Measurements from ENCODE around the gene EIF2B2. TPM values are rescaled to one million over a fixed set of nuclear protein-coding genes. Genes with fewer than 3 reads are reported as not detected.

The EIF2B2 gene
- total and polyA plus RNA-seq, 2 of the 13 experiments (the other 11 are each of a cell fraction or from before 2014, with no cell fraction given) = 54.4 to 78.6 TPM

DNA sequence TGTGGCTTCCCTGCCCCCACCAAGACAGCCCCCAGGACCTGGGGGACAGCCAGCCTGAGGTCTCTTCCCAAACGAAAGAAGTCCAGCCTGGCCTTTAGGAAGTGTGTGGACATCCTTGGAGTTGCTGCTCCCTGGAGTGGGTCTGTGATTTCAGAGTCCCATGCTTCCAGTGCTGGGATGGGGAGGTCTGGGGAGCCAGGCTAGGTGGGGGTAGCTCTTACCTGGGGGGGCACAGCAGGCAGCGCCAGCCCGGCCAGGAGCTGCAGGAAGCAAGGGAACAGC, 47.8 kb upstream of the EIF2B2 start:
- Histone ChIP-seq H2AFZ (ENCODE audit: low read length) (no peak overlapping the region), H3K36me3 (replicated peaks in 1 of 2; ENCODE audit: control insufficient read depth in 1 of 2, insufficient read depth in 2 of 2, low read length in 2 of 2) (no peaks in the 10 kb centered on the region; a peak in 1 of 5 replicates), H3K4me2 (ENCODE audit: low read depth, low read length) (peak overlapping the region; percentile 92), H3K27ac (ENCODE audit: extremely low read length, insufficient read depth, low read length) (peak overlapping the region; percentile 97), H4K20me1 (ENCODE audit: insufficient read depth, low read length) (no peaks in the 10 kb centered on the region), H3K4me1 (ENCODE audit: insufficient read depth, low read length) (peaks cover 68% of the 10 kb centered on the region), H3K27me3 (ENCODE audit: control insufficient read depth in 1 of 2, insufficient read depth in 2 of 2, low read length in 2 of 2) (no peaks in the 10 kb centered on the region), H3K9me3 (ENCODE audit: low read length) (no peaks in the 10 kb centered on the region), H3K79me2 (ENCODE audit: insufficient read depth, low read length) (peaks cover 15% of the 10 kb centered on the region), H3K9ac (ENCODE audit: insufficient read depth, low read depth, low read length) (peak overlapping the region; percentile 78), H3K4me3 (replicated peaks in 1 of 3; ENCODE audit: insufficient read depth in 1 of 3, low read depth in 2 of 3, low read length in 3 of 3) (peak overlapping the region; percentile 75 to 86 (median 80))
- 0% methylated on average over 1 of the region's 3 CpGs for WGBS (ENCODE audit: low lambda C conversion rate)
- ChIA-PET CTCF (ENCODE audit: low intra/inter-chr PET ratio, low total read pairs) (no interaction called here), POLR2A (interaction anchor here (0.7 to 2.9 kb wide), 16 partner anchors 9 to 115 kb away, joined by 3 to 14 read pairs (median 4); partner anchors contain the start of genes EIF2B2, RPS6KL1 and ZC2HC1C)
- no TSS peak for BruUV-seq (replicated peaks)
- FAIRE-seq = no peak
- intact Hi-C loops (cut with micrococcal nuclease; ENCODE audit: unreplicated experiment) (loop anchor here (2.0 kb wide), 1 partner anchor 48 kb away; the partner anchor contains the start of gene EIF2B2), in situ Hi-C loops (cut with HindIII; ENCODE audit: extremely low pct_ligation_motif_present, low pct_unique_long_range_greater_than_20kb) (loop anchor here (5.0 kb wide), 1 partner anchor 47 kb away; the partner anchor contains the start of gene EIF2B2)
- no peak for DNase-seq (ENCODE audit: low spot score)
- ATAC-seq = peak; percentile 0
- TF ChIP-seq ETV5 (CRISPR knock-in tag; IDR thresholded peaks at IDR 0.05; ENCODE audit: borderline replicate concordance) (no peak), PCBP1 (IDR thresholded peaks at IDR 0.05; ENCODE audit: borderline replicate concordance, low read depth, low read length) (0 out of 2 replicates have a peak, but pooled peaks have one; percentile 18), ZNF564 (CRISPR knock-in tag; IDR thresholded peaks at IDR 0.05) (peak; percentile 20; the same call in 1 of the 2 replicates), ZNF75D (CRISPR knock-in tag; IDR thresholded peaks at IDR 0.05; ENCODE audit: borderline replicate concordance) (no peak), HCFC1 (IDR thresholded peaks at IDR 0.05; ENCODE audit: low read depth, low read length) (no peak), ZNF562 (CRISPR knock-in tag; IDR thresholded peaks at IDR 0.05; ENCODE audit: borderline replicate concordance) (no peak), MEF2D (CRISPR knock-in tag; IDR thresholded peaks at IDR 0.05) (peak; percentile 26; the same call in 1 of the 2 replicates), ZBTB1 (CRISPR knock-in tag; IDR thresholded peaks at IDR 0.05; ENCODE audit: borderline replicate concordance) (no peak), FOXO1 (CRISPR knock-in tag; IDR thresholded peaks at IDR 0.05) (no peak), ZNF10 (CRISPR knock-in tag; IDR thresholded peaks at IDR 0.05; ENCODE audit: borderline replicate concordance, low read depth) (no peak), RBFOX2 (IDR thresholded peaks at IDR 0.05; ENCODE audit: low read depth, low read length) (no peak), MTA1 (CRISPR knock-in tag; IDR thresholded peaks at IDR 0.05; ENCODE audit: borderline replicate concordance) (no peak), ZNF121 (CRISPR knock-in tag; IDR thresholded peaks at IDR 0.05) (no peak), RBAK (CRISPR knock-in tag; IDR thresholded peaks at IDR 0.05) (no peak)
- TF ChIP-seq, protein P1, sequence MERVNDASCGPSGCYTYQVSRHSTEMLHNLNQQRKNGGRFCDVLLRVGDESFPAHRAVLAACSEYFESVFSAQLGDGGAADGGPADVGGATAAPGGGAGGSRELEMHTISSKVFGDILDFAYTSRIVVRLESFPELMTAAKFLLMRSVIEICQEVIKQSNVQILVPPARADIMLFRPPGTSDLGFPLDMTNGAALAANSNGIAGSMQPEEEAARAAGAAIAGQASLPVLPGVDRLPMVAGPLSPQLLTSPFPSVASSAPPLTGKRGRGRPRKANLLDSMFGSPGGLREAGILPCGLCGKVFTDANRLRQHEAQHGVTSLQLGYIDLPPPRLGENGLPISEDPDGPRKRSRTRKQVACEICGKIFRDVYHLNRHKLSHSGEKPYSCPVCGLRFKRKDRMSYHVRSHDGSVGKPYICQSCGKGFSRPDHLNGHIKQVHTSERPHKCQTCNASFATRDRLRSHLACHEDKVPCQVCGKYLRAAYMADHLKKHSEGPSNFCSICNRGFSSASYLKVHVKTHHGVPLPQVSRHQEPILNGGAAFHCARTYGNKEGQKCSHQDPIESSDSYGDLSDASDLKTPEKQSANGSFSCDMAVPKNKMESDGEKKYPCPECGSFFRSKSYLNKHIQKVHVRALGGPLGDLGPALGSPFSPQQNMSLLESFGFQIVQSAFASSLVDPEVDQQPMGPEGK (CRISPR knock-in tag; IDR thresholded peaks at IDR 0.05) = 0 out of 2 replicates have a peak, but pooled peaks have one; percentile 29
- TF ChIP-seq, protein P2, sequence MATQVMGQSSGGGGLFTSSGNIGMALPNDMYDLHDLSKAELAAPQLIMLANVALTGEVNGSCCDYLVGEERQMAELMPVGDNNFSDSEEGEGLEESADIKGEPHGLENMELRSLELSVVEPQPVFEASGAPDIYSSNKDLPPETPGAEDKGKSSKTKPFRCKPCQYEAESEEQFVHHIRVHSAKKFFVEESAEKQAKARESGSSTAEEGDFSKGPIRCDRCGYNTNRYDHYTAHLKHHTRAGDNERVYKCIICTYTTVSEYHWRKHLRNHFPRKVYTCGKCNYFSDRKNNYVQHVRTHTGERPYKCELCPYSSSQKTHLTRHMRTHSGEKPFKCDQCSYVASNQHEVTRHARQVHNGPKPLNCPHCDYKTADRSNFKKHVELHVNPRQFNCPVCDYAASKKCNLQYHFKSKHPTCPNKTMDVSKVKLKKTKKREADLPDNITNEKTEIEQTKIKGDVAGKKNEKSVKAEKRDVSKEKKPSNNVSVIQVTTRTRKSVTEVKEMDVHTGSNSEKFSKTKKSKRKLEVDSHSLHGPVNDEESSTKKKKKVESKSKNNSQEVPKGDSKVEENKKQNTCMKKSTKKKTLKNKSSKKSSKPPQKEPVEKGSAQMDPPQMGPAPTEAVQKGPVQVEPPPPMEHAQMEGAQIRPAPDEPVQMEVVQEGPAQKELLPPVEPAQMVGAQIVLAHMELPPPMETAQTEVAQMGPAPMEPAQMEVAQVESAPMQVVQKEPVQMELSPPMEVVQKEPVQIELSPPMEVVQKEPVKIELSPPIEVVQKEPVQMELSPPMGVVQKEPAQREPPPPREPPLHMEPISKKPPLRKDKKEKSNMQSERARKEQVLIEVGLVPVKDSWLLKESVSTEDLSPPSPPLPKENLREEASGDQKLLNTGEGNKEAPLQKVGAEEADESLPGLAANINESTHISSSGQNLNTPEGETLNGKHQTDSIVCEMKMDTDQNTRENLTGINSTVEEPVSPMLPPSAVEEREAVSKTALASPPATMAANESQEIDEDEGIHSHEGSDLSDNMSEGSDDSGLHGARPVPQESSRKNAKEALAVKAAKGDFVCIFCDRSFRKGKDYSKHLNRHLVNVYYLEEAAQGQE (IDR thresholded peaks at IDR 0.05; ENCODE audit: borderline replicate concordance in 1 of 2, low read depth in 1 of 2, low read length in 2 of 2) = no peak
- TF ChIP-seq, protein P3, sequence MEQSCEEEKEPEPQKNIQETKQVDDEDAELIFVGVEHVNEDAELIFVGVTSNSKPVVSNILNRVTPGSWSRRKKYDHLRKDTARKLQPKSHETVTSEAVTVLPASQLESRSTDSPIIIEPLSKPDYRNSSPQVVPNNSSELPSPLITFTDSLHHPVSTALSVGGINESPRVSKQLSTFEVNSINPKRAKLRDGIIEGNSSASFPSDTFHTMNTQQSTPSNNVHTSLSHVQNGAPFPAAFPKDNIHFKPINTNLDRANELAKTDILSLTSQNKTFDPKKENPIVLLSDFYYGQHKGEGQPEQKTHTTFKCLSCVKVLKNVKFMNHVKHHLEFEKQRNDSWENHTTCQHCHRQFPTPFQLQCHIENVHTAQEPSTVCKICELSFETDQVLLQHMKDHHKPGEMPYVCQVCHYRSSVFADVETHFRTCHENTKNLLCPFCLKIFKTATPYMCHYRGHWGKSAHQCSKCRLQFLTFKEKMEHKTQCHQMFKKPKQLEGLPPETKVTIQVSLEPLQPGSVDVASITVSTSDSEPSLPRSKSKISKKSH (CRISPR knock-in tag; IDR thresholded peaks at IDR 0.05; ENCODE audit: borderline replicate concordance) = no peak

Measured in HepG2 (cell line).